Neutrophil (primary cell): ENCODE measurements around the gene XKR8.

Experiments used
- H3K27ac ChIP-seq: fragments of 200-600 bp; sonication (generic); 2 replicates; pipeline ENCODE4 v1.5.1; 2016; ENCODE audit warnings: mild to moderate bottlenecking, moderate library complexity
- H3K27me3 ChIP-seq: fragments of 200-600 bp; sonication (generic); 2 replicates; pipeline ENCODE4 v1.6.0; 2016; ENCODE audit warnings: mild to moderate bottlenecking
- H3K36me3 ChIP-seq: fragments of 200-600 bp; sonication (generic); 2 replicates; pipeline ENCODE4 v1.5.1; 2017
- H3K4me1 ChIP-seq, 2 experiments: fragments of 200-600 bp in 1 of 2; sonication (generic) in 1 of 2; 1 replicate in 1 of 2; 2 replicates in 1 of 2; pipeline versions ENCODE4 v1.5.1 to v1.6.1; 2013 to 2016; ENCODE audit warnings: low read depth in 1 of 2, low read length in 1 of 2, mild to moderate bottlenecking in 1 of 2, moderate library complexity in 1 of 2; ENCODE audit not compliant: control insufficient read depth in 1 of 2, insufficient read depth in 1 of 2
- H3K4me3 ChIP-seq, 2 experiments: fragments of 200-600 bp in 1 of 2; sonication (generic) in 1 of 2; 1 replicate in 1 of 2; 2 replicates in 1 of 2; pipeline ENCODE4 v1.5.1; 2013 to 2016; ENCODE audit warnings: low read depth in 1 of 2, low read length in 1 of 2, mild to moderate bottlenecking in 1 of 2, moderate library complexity in 1 of 2
- H3K9me3 ChIP-seq: fragments of 200-600 bp; sonication (generic); 2 replicates; pipeline ENCODE4 v1.5.1; 2016
- CTCF ChIP-seq: fragments of 200-600 bp; sonication (generic); IDR thresholded peaks from 2 replicates; pipeline ENCODE4 v1.5.1; 2016; ENCODE audit warnings: antibody characterized with exemption

The XKR8 gene

GRCh38 chr1:27979151-27979858 lies 19.5 kb downstream of the XKR8 start:
- H3K9me3 ChIP-seq: no peaks in the 10 kb centered on the region
- H3K27me3 ChIP-seq: no peaks in the 10 kb centered on the region
- peak overlapping the region; percentile 83 for H3K27ac ChIP-seq
- TF ChIP-seq CTCF: peak; percentile 80
- H3K36me3 ChIP-seq: peaks cover 18% of the 10 kb centered on the region
- H3K4me3 ChIP-seq: peak overlapping the region in 1 of 2 experiments; percentile 39
- peaks cover 11 to 12% of the 10 kb centered on the region in 2 experiments for H3K4me1 ChIP-seq

- H3K27me3 ChIP-seq: no peaks in the 10 kb centered on the region
- peak overlapping the region; percentile 83 for H3K27ac ChIP-seq
- peaks cover 15% of the 10 kb centered on the region for H3K36me3 ChIP-seq
- no peak overlapping the region for H3K4me3 ChIP-seq
- no peak for TF ChIP-seq CTCF
- H3K4me1 ChIP-seq: peaks cover 11 to 12% of the 10 kb centered on the region in 2 experiments
- H3K9me3 ChIP-seq: no peaks in the 10 kb centered on the region
Measured at GRCh38 chr1:27979859-27980201, 20.1 kb downstream of the XKR8 start.

- Histone ChIP-seq H3K4me3 (no peak overlapping the region), H3K9me3 (no peaks in the 10 kb centered on the region), H3K27me3 (no peaks in the 10 kb centered on the region), H3K36me3 (peaks cover 19% of the 10 kb centered on the region), H3K27ac (peak overlapping the region; percentile 83), H3K4me1 (peaks cover 11 to 12% of the 10 kb centered on the region in 2 experiments)
- no peak for TF ChIP-seq CTCF
Measured at GRCh38 chr1:27980216-27980845, 20.6 kb downstream of the XKR8 start.

GRCh38 chr1:27981145-27981544 lies 21.4 kb downstream of the XKR8 start:
- no peak overlapping the region for H3K4me3 ChIP-seq
- TF ChIP-seq CTCF: no peak
- no peaks in the 10 kb centered on the region for H3K27me3 ChIP-seq
- H3K27ac ChIP-seq: no peak overlapping the region
- H3K9me3 ChIP-seq: no peaks in the 10 kb centered on the region
- H3K4me1 ChIP-seq: peaks cover 11 to 12% of the 10 kb centered on the region in 2 experiments
- peaks cover 22% of the 10 kb centered on the region for H3K36me3 ChIP-seq

- TF ChIP-seq CTCF: no peak
- H3K4me1 ChIP-seq: peaks cover 32 to 34% of the 10 kb centered on the region in 2 experiments
- H3K27me3 ChIP-seq: no peaks in the 10 kb centered on the region
- H3K27ac ChIP-seq: no peak overlapping the region
- no peaks in the 10 kb centered on the region for H3K9me3 ChIP-seq
- no peak overlapping the region for H3K4me3 ChIP-seq
- H3K36me3 ChIP-seq: peaks cover 47% of the 10 kb centered on the region
Measured at GRCh38 chr1:27990920-27991537, 31.3 kb downstream of the XKR8 start.
